ENCODE data around the gene LSM8.
A peak's percentile ranks its signal among the peaks of the same experiment; 100 is the strongest.

Gene LSM8

DNA sequence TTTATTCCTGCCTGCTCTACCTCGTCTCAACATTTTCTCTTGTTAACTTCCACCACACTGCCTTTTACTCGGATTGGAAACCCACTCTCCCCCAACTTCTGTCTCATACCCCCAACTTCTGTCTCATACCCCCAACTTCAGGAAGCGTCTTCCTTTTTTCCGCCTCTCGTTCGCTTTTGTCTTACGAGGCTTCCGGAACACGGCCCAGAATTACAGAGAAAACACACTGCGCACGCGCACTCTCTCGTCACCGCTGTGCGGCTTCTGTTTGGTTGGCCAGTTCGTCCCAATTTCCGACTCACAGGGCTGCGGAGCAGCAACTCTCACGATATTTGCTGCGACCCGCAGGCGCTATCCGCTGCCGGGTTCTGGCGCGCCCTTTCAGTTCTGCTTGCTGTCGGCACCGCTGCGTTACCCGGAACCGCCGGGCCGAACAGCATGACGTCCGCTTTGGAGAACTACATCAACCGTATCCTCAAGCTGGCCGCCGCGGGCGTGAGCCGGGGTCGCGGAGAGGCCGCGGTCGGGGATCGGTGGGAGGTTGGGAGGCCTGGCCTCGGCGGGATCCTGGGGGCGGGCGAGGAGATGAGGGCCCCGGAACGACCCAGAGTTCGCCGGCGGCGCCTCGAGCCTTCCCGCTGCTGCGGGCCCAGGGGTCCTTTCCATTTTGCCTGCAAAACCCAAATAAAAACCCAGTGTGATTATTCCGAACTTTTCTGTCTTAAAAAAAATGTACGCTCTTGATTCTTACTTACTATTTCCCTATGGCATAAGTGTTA lies at the start of gene LSM8 (continued):
- TF ChIP-seq OVOL3 (tag by site-specific recombination; IDR thresholded peaks at IDR 0.05) (no peak), ZNF19 (tag by site-specific recombination; IDR thresholded peaks at IDR 0.05; ENCODE audit: low read depth) (no peak), ZNF701 (tag by site-specific recombination; IDR thresholded peaks at IDR 0.05) (no peak), ZNF202 (tag by site-specific recombination; IDR thresholded peaks at IDR 0.05; ENCODE audit: borderline replicate concordance) (no peak), MEIS1 (CRISPR knock-in tag; IDR thresholded peaks at IDR 0.05; ENCODE audit: borderline replicate concordance) (no peak), ZNF2 (tag by site-specific recombination; IDR thresholded peaks at IDR 0.05) (peak; percentile 61), ZBTB7A (tag by site-specific recombination; IDR thresholded peaks at IDR 0.05; ENCODE audit: low read depth) (0 out of 2 replicates have a peak, but pooled peaks have one; percentile 17), ZNF324 (tag by site-specific recombination; IDR thresholded peaks at IDR 0.05) (peak; percentile 47; the same call in 1 of the 2 replicates), GLIS1 (tag by site-specific recombination; IDR thresholded peaks at IDR 0.05) (0 out of 2 replicates have a peak, but pooled peaks have one; percentile 27), ZSCAN16 (tag by site-specific recombination; IDR thresholded peaks at IDR 0.05) (no peak), BCL11A (tag by site-specific recombination; IDR thresholded peaks at IDR 0.05; ENCODE audit: low read depth) (no peak), ZNF138 (tag by site-specific recombination; IDR thresholded peaks at IDR 0.05; ENCODE audit: borderline replicate concordance) (no peak), IKZF3 (tag by site-specific recombination; IDR thresholded peaks at IDR 0.05) (no peak), ZXDB (tag by site-specific recombination; IDR thresholded peaks at IDR 0.05) (peak; percentile 79), SETDB1 (IDR thresholded peaks at IDR 0.05; ENCODE audit: insufficient read length, low read length) (peak; percentile 24), ZNF132 (tag by site-specific recombination; IDR thresholded peaks at IDR 0.05; ENCODE audit: borderline replicate concordance) (no peak), ZNF10 (tag by site-specific recombination; IDR thresholded peaks at IDR 0.05) (0 out of 2 replicates have a peak, but pooled peaks have one; percentile 9), ZNF155 (tag by site-specific recombination; IDR thresholded peaks at IDR 0.05) (no peak), ZBTB17 (tag by site-specific recombination; IDR thresholded peaks at IDR 0.05) (peak; percentile 94), TCF7L2 (IDR thresholded peaks at IDR 0.05; ENCODE audit: borderline replicate concordance, low read depth, low read length) (no peak), ZEB2 (tag by site-specific recombination; IDR thresholded peaks at IDR 0.05) (peak; percentile 62), EGR2 (tag by site-specific recombination; IDR thresholded peaks at IDR 0.05; ENCODE audit: low read depth) (peak; percentile 48; the same call in 1 of the 2 replicates), ZNF624 (tag by site-specific recombination; IDR thresholded peaks at IDR 0.05) (no peak), ZNF280D (tag by site-specific recombination; IDR thresholded peaks at IDR 0.05) (0 out of 2 replicates have a peak, but pooled peaks have one; percentile 23), ZNF341 (tag by site-specific recombination; IDR thresholded peaks at IDR 0.05; ENCODE audit: low read depth) (0 out of 2 replicates have a peak, but pooled peaks have one; percentile 43), ZNF747 (tag by site-specific recombination; IDR thresholded peaks at IDR 0.05) (no peak), PBX3 (CRISPR knock-in tag; IDR thresholded peaks at IDR 0.05) (0 out of 2 replicates have a peak, but pooled peaks have one; percentile 69), ZNF654 (tag by site-specific recombination; IDR thresholded peaks at IDR 0.05; ENCODE audit: low read depth) (no peak), ZNF26 (tag by site-specific recombination; IDR thresholded peaks at IDR 0.05) (no peak), GFI1B (tag by site-specific recombination; IDR thresholded peaks at IDR 0.05) (no peak)
- TF ChIP-seq, protein P1, sequence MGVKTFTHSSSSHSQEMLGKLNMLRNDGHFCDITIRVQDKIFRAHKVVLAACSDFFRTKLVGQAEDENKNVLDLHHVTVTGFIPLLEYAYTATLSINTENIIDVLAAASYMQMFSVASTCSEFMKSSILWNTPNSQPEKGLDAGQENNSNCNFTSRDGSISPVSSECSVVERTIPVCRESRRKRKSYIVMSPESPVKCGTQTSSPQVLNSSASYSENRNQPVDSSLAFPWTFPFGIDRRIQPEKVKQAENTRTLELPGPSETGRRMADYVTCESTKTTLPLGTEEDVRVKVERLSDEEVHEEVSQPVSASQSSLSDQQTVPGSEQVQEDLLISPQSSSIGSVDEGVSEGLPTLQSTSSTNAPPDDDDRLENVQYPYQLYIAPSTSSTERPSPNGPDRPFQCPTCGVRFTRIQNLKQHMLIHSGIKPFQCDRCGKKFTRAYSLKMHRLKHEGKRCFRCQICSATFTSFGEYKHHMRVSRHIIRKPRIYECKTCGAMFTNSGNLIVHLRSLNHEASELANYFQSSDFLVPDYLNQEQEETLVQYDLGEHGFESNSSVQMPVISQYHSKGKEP (tag by site-specific recombination; IDR thresholded peaks at IDR 0.05): no peak
